GM23338 (cell line): ENCODE measurements around the gene TAOK3. TPM values are rescaled to one million over a fixed set of nuclear protein-coding genes. Genes with fewer than 3 reads are reported as not detected.

Experiments
- ATAC-seq: fragments of 200-7000 bp; cut with Tn5 transposase; 3 replicates; pipeline ENCODE4 v1.9.1; 2020
- DNase-seq: peaks from one replicate; pipeline ENCODE4 v3.0.0-alpha.2; 2015; ENCODE audit warnings: low spot score
- H2AFZ ChIP-seq: fragments of 200-600 bp; sonication (generic); 2 replicates; pipeline ENCODE4 v1.8.0; 2016; ENCODE audit warnings: antibody characterized with exemption, mild to moderate bottlenecking, moderate library complexity
- H3F3A ChIP-seq: fragments of 200-600 bp; sonication (generic); replicated peaks from 2 replicates; pipeline ENCODE4 v1.8.0; 2017; ENCODE audit warnings: antibody characterized with exemption, mixed run types, low read depth
- H3K27ac ChIP-seq: fragments of 200-600 bp; sonication (generic); 2 replicates; pipeline ENCODE4 v1.6.1; 2016; ENCODE audit warnings: low read depth
- H3K27me3 ChIP-seq: fragments of 200-600 bp; sonication (generic); 2 replicates; pipeline ENCODE4 v1.8.0; 2016; ENCODE audit warnings: mild to moderate bottlenecking, mixed run types, moderate library complexity; ENCODE audit not compliant: insufficient read depth
- H3K36me3 ChIP-seq: fragments of 200-600 bp; sonication (generic); 2 replicates; pipeline ENCODE4 v1.8.0; 2016; ENCODE audit warnings: mild to moderate bottlenecking; ENCODE audit not compliant: insufficient read depth
- H3K4me1 ChIP-seq: fragments of 200-600 bp; sonication (generic); 2 replicates; pipeline ENCODE4 v1.8.0; 2016; ENCODE audit warnings: mild to moderate bottlenecking, moderate library complexity; ENCODE audit not compliant: insufficient read depth
- H3K4me2 ChIP-seq: fragments of 200-600 bp; sonication (generic); 2 replicates; pipeline ENCODE4 v1.7.1; 2017; ENCODE audit warnings: mixed run types
- H3K4me3 ChIP-seq: fragments of 200-600 bp; sonication (generic); 2 replicates; pipeline ENCODE4 v1.6.1; 2016; ENCODE audit warnings: mixed run types
- H3K79me2 ChIP-seq: fragments of 200-600 bp; sonication (generic); replicated peaks from 2 replicates; pipeline ENCODE4 v1.8.0; 2017; ENCODE audit warnings: mild to moderate bottlenecking; ENCODE audit not compliant: insufficient read depth
- H3K9me2 ChIP-seq: fragments of 200-600 bp; sonication (generic); 2 replicates; pipeline ENCODE4 v1.8.0; 2017; ENCODE audit not compliant: insufficient read depth
- H4K20me1 ChIP-seq: fragments of 200-600 bp; sonication (generic); replicated peaks from 2 replicates; pipeline ENCODE4 v1.8.0; 2017; ENCODE audit warnings: mild to moderate bottlenecking; ENCODE audit not compliant: insufficient read depth
- H3K27ac Mint-ChIP-seq: 2 replicates; pipeline ENCODE4 v1.8.0; 2020; ENCODE audit warnings: inconsistent platforms, mild to moderate bottlenecking, moderate library complexity, mixed read lengths
- H3K27me3 Mint-ChIP-seq: 3 replicates; pipeline ENCODE4 v1.8.0; 2022; ENCODE audit warnings: low read depth, mild to moderate bottlenecking, moderate library complexity, mixed read lengths, inconsistent platforms; ENCODE audit not compliant: insufficient read depth, poor library complexity
- H3K36me3 Mint-ChIP-seq: 3 replicates; pipeline ENCODE4 v1.8.0; 2021; ENCODE audit warnings: low read depth, mild to moderate bottlenecking, inconsistent platforms, moderate library complexity, mixed read lengths
- H3K4me1 Mint-ChIP-seq: 3 replicates; pipeline ENCODE4 v1.8.0; 2020; ENCODE audit warnings: mild to moderate bottlenecking, inconsistent platforms, mixed read lengths
- H3K4me3 Mint-ChIP-seq: 3 replicates; pipeline ENCODE4 v1.8.0; 2021; ENCODE audit warnings: moderate library complexity, mild to moderate bottlenecking, inconsistent platforms, mixed read lengths
- H3K9me3 Mint-ChIP-seq: 3 replicates; pipeline ENCODE4 v1.8.0; 2020; ENCODE audit warnings: moderate library complexity, mild to moderate bottlenecking, inconsistent platforms, mixed read lengths
- CREB1 ChIP-seq: fragments of 250-450 bp; sonication (Bioruptor Pico); IDR thresholded peaks from 2 replicates; pipeline ENCODE4 v1.5.0; 2020; ENCODE audit warnings: low read depth, mild to moderate bottlenecking, moderate library complexity
- EZH2 ChIP-seq: fragments of 200-600 bp; sonication (generic); IDR thresholded peaks from one replicate; pipeline ENCODE4 v1.8.0; 2017; ENCODE audit warnings: antibody characterized with exemption, mild to moderate bottlenecking, low read depth; ENCODE audit not compliant: unreplicated experiment
- EZH2phosphoT487 ChIP-seq: fragments of 200-600 bp; sonication (generic); IDR thresholded peaks from one replicate; pipeline ENCODE4 v1.8.1; 2018; ENCODE audit warnings: antibody characterized with exemption; ENCODE audit not compliant: unreplicated experiment
- JUNB ChIP-seq: IDR thresholded peaks from one replicate; pipeline ENCODE4 v1.6.1; 2016; ENCODE audit warnings: antibody characterized with exemption; ENCODE audit not compliant: unreplicated experiment
- NANOG ChIP-seq: IDR thresholded peaks from 2 replicates; pipeline ENCODE4 v1.6.1; 2016; ENCODE audit warnings: antibody characterized with exemption, borderline replicate concordance
- POLR2AphosphoS5 ChIP-seq: IDR thresholded peaks from 2 replicates; pipeline ENCODE4 v1.6.1; 2016; ENCODE audit warnings: antibody characterized with exemption, low read depth
- STAT1 ChIP-seq: IDR thresholded peaks from one replicate; pipeline ENCODE4 v1.6.1; 2016; ENCODE audit warnings: antibody characterized with exemption; ENCODE audit not compliant: unreplicated experiment
- ZNF114 ChIP-seq: fragments of 250-450 bp; sonication (Bioruptor Pico); IDR thresholded peaks from 2 replicates; pipeline ENCODE4 v1.5.0; 2020; ENCODE audit warnings: mild to moderate bottlenecking, moderate library complexity
- ZNF331 ChIP-seq: fragments of 250-450 bp; sonication (Bioruptor Pico); IDR thresholded peaks from 2 replicates; pipeline ENCODE4 v1.5.0; 2020; ENCODE audit warnings: low read depth, mild to moderate bottlenecking, moderate library complexity
- polyA plus RNA-seq: library from polyadenylated mRNA; unstranded; fragments of >200 nt; fragmentation: Nextera tagmentation; extraction: Ambion mirVana; gene quantifications from 2 replicates; pipeline ENCODE4 v1.2.1, GENCODE V29; 2016
- total RNA-seq: library from RNA; depleted of rRNA; stranded (reverse); fragments of >200 nt; shearing (Covaris generic); gene quantifications from 2 replicates; pipeline ENCODE4 v1.2.3, GENCODE V29; 2014
- TF ChIP-seq, protein P1 (sequence below): IDR thresholded peaks from 2 replicates; pipeline ENCODE4 v1.6.1; 2016; ENCODE audit warnings: antibody characterized with exemption
- TF ChIP-seq, protein P2 (sequence below): fragments of 250-450 bp; sonication (Bioruptor Pico); IDR thresholded peaks from 2 replicates; pipeline ENCODE4 v1.5.0; 2020; ENCODE audit warnings: mild to moderate bottlenecking, moderate library complexity

The TAOK3 gene
- total and polyA plus RNA-seq, 2 experiments from 2014 or later = 7.6 to 20.4 TPM

DNA sequence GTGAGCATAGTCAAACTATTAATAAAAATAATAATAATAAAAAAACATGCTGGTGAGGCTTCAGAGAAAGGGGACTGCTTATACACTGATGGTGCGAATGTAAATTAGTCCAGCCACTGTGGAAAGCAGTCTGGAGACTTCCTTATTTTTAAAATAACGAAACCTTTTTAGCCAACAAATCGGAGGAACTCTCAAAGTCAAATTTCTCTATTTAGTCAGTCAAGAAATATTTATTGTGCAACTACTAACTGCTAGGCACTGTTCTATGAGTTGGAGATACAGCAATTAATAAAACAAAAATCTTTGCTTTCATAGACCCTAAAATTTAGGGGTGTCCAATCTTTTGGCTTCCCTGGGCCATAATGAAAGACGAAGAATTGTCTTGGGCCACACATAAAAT is 10.8 kb downstream of the TAOK3 start (continued):
- TF ChIP-seq CREB1 (CRISPR knock-in tag) = no peak

DNA sequence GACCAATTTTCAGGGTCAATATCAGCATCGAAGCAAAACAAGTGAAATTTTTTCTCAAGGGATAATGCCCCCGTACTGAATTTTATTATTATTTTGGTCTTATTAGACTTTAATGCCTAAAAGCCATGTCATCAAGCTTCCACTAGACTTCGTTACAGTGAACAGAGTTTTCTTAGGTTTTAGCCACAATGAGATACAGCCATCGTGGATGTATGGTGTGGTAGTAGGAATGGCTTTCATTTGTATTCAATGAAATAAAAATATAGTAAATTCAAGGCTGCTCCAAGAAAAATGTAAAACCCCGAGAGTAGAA is 11.7 kb downstream of the TAOK3 start:
- H3F3A ChIP-seq = no peaks in the 10 kb centered on the region
- H3K9me2 ChIP-seq = no peaks in the 10 kb centered on the region
- no peak overlapping the region for H3K27ac Mint-ChIP-seq
- H3K27ac ChIP-seq = no peak overlapping the region
- H4K20me1 ChIP-seq = no peaks in the 10 kb centered on the region
- H3K36me3 ChIP-seq = no peaks in the 10 kb centered on the region
- DNase-seq (no peak), ATAC-seq (no peak)
- peaks cover 13% of the 10 kb centered on the region; the same call in 1 of the 2 replicates for H3K4me1 ChIP-seq
- H3K4me3 Mint-ChIP-seq = no peak overlapping the region
- peaks cover 9% of the 10 kb centered on the region for H3K4me1 Mint-ChIP-seq
- H3K36me3 Mint-ChIP-seq = no peaks in the 10 kb centered on the region
- no peak for TF ChIP-seq CREB1 (CRISPR knock-in tag)
- no peak for TF ChIP-seq NANOG
- no peak for TF ChIP-seq ZNF114 (CRISPR knock-in tag)
- TF ChIP-seq, protein P1, sequence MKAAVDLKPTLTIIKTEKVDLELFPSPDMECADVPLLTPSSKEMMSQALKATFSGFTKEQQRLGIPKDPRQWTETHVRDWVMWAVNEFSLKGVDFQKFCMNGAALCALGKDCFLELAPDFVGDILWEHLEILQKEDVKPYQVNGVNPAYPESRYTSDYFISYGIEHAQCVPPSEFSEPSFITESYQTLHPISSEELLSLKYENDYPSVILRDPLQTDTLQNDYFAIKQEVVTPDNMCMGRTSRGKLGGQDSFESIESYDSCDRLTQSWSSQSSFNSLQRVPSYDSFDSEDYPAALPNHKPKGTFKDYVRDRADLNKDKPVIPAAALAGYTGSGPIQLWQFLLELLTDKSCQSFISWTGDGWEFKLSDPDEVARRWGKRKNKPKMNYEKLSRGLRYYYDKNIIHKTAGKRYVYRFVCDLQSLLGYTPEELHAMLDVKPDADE = no peak
- no peak for TF ChIP-seq ZNF331 (CRISPR knock-in tag)
- TF ChIP-seq, protein P2, sequence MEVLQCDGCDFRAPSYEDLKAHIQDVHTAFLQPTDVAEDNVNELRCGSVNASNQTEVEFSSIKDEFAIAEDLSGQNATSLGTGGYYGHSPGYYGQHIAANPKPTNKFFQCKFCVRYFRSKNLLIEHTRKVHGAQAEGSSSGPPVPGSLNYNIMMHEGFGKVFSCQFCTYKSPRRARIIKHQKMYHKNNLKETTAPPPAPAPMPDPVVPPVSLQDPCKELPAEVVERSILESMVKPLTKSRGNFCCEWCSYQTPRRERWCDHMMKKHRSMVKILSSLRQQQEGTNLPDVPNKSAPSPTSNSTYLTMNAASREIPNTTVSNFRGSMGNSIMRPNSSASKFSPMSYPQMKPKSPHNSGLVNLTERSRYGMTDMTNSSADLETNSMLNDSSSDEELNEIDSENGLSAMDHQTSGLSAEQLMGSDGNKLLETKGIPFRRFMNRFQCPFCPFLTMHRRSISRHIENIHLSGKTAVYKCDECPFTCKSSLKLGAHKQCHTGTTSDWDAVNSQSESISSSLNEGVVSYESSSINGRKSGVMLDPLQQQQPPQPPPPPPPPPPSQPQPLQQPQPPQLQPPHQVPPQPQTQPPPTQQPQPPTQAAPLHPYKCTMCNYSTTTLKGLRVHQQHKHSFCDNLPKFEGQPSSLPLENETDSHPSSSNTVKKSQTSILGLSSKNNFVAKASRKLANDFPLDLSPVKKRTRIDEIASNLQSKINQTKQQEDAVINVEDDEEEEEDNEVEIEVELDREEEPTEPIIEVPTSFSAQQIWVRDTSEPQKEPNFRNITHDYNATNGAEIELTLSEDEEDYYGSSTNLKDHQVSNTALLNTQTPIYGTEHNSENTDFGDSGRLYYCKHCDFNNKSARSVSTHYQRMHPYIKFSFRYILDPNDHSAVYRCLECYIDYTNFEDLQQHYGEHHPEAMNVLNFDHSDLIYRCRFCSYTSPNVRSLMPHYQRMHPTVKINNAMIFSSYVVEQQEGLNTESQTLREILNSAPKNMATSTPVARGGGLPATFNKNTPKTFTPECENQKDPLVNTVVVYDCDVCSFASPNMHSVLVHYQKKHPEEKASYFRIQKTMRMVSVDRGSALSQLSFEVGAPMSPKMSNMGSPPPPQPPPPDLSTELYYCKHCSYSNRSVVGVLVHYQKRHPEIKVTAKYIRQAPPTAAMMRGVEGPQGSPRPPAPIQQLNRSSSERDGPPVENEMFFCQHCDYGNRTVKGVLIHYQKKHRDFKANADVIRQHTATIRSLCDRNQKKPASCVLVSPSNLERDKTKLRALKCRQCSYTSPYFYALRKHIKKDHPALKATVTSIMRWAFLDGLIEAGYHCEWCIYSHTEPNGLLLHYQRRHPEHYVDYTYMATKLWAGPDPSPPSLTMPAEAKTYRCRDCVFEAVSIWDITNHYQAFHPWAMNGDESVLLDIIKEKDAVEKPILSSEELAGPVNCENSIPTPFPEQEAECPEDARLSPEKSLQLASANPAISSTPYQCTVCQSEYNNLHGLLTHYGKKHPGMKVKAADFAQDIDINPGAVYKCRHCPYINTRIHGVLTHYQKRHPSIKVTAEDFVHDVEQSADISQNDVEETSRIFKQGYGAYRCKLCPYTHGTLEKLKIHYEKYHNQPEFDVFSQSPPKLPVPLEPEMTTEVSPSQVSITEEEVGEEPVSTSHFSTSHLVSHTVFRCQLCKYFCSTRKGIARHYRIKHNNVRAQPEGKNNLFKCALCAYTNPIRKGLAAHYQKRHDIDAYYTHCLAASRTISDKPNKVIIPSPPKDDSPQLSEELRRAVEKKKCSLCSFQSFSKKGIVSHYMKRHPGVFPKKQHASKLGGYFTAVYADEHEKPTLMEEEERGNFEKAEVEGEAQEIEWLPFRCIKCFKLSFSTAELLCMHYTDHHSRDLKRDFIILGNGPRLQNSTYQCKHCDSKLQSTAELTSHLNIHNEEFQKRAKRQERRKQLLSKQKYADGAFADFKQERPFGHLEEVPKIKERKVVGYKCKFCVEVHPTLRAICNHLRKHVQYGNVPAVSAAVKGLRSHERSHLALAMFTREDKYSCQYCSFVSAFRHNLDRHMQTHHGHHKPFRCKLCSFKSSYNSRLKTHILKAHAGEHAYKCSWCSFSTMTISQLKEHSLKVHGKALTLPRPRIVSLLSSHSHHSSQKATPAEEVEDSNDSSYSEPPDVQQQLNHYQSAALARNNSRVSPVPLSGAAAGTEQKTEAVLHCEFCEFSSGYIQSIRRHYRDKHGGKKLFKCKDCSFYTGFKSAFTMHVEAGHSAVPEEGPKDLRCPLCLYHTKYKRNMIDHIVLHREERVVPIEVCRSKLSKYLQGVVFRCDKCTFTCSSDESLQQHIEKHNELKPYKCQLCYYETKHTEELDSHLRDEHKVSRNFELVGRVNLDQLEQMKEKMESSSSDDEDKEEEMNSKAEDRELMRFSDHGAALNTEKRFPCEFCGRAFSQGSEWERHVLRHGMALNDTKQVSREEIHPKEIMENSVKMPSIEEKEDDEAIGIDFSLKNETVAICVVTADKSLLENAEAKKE (CRISPR knock-in tag) = no peak
- no peak for TF ChIP-seq EZH2
- no peak for TF ChIP-seq JUNB
- no peak for TF ChIP-seq POLR2AphosphoS5
- TF ChIP-seq EZH2phosphoT487 = no peak
- TF ChIP-seq STAT1 = no peak
- no peak overlapping the region for H3K4me2 ChIP-seq
- no peak overlapping the region for H2AFZ ChIP-seq
- H3K27me3 Mint-ChIP-seq = no peaks in the 10 kb centered on the region
- H3K79me2 ChIP-seq = no peaks in the 10 kb centered on the region
- H3K27me3 ChIP-seq = no peaks in the 10 kb centered on the region
- no peaks in the 10 kb centered on the region for H3K9me3 Mint-ChIP-seq
- H3K4me3 ChIP-seq = no peak overlapping the region
